Measurements from ENCODE around the gene SLC5A10.

DNA sequence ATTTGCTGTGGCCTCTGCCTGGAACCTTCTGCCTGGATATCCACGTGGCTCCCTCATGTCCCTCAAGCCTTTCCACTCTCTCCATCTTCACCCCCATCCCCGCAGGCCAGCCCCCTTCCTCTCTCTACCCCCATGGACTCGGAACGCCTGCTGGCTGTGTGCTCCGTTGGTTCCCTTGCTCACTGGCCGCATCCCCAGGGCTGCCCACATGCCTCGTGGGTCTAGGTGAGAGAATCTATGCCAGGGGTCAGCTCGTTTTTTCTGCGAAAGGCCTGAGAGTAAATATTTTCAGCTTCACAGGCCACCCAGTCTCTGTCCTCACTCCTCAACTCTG is 12.0 kb downstream of the SLC5A10 start:
- TF ChIP-seq, protein P1, sequence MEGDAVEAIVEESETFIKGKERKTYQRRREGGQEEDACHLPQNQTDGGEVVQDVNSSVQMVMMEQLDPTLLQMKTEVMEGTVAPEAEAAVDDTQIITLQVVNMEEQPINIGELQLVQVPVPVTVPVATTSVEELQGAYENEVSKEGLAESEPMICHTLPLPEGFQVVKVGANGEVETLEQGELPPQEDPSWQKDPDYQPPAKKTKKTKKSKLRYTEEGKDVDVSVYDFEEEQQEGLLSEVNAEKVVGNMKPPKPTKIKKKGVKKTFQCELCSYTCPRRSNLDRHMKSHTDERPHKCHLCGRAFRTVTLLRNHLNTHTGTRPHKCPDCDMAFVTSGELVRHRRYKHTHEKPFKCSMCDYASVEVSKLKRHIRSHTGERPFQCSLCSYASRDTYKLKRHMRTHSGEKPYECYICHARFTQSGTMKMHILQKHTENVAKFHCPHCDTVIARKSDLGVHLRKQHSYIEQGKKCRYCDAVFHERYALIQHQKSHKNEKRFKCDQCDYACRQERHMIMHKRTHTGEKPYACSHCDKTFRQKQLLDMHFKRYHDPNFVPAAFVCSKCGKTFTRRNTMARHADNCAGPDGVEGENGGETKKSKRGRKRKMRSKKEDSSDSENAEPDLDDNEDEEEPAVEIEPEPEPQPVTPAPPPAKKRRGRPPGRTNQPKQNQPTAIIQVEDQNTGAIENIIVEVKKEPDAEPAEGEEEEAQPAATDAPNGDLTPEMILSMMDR (IDR thresholded peaks at IDR 0.05), result no peak
- no peak for TF ChIP-seq POLR2A (IDR thresholded peaks at IDR 0.05)
